NCI-H146 treated with DMSO at 0.1 percent for 48 hours (cell line): ENCODE measurements around the gene ZNF614.
"Not testable (repeated sequence)": the region's sequence is repeated elsewhere in the genome, so short reads cannot be mapped to it uniquely, and the experiment has no call there.

Source experiments
- DNase-seq: peaks from one replicate; lab custom pipeline; 2025; ENCODE audit not compliant: unreplicated experiment; lab: John Stamatoyannopoulos, UW

Gene ZNF614

DNA sequence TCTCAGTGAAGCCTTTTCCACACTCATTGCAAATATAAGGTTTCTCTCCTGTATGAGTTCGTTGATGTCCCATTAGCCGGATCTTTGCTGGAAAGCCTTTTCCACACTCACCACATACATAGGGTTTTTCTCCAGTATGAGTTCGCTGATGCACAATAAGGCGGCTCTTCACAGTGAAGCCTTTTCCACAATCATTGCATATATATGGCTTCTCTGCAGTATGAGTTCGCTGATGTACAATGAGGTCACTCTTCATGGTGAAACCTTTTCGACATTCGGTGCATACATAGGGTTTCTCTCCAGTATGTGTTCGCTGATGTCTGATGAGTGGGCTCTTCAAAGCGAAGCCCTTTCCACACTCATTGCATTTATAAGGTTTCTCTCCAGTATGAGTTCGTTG, 34.8 kb downstream of the ZNF614 start:
- no peak for DNase-seq

DNA sequence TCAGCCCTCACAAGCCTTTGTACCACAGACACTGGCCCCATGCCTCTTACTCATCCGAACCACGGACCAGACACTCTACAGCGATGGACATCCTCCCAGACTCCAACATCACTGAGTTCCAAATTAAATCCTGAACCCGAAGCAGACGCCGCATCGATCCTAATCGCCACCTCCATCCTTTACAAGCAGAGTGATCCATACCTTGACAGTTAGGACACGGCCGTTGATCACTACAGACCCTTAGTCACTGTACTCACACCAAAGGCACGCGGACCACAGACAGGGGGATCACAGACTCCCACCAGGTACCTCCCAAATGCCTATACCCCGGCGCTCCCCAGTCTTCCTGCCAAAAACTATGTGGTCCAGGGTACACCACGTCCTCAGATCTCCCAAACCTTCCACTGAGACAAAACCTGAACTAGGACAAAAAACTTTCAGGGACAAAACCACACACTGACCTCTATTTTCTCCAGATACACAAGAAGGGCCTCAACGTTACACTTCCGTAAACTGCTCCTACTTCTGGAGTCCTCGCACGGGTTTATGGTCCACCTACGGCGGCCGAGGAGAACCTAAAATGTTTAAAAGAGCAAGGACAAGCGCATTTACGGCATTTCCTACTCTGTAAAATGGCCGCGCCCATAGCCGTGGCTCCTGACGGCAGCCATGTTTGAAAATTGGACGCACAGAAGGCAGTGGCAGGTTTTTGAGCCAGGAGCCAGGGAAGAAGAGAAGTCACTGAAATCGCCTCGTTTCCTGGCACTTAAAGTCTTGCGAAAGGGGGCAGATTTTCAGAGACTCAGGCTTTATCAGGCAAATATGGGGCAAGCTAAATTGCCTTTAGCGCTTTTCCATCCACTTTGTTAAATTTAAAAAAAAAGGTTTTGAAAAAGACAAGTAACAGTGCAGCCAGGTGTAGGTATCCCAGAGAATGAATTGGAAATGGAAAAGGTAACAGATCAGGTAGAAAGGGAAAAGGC, 41.6 kb downstream of the ZNF614 start, which contains the start of gene ZNF350:
Gene ZNF350, minus strand, starts transcription at position 532 of the 983 bp plus-strand sequence. CDS start 12,480 bp downstream, outside the sequence.
- peak; percentile 87 for DNase-seq

DNA sequence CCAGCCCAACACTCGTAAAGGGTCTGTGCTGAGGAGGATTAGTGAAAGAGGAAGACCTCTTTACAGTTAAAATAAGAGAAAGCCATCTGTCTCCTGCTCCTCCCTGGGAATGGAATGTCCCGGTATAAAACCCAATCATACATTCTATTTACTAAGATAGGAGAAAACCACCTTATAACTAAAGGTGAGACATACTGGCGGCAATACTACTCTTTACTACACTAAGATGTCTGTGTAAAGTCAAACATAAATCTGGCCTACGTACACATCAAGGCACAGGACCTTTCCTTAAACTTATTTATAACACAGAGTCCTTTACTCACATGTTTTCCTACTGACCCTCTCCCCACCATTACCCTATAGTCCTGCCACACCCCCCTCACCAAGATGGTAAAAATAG, 44.8 kb downstream of the ZNF614 start:
- DNase-seq: no peak

DNA sequence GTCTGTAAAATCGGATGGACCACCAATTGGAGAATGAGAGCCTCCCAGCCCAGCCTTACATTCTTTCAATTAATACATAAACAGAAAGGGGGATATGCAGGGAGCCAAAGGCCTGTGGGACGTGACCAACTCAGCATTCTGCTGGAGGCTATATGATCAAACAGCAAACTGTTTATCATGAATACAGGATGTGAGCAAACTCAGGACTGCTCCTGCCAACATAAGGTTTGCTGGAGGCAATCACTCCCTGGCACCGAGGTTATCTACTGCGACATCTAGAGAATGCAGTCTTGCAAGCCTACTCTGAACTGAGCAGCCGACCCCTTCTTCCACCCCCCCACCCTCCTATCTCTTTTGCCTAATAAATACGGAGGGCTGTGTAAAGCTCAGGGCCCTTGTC, 47.3 kb downstream of the ZNF614 start:
- not testable (repeated sequence) for DNase-seq

DNA sequence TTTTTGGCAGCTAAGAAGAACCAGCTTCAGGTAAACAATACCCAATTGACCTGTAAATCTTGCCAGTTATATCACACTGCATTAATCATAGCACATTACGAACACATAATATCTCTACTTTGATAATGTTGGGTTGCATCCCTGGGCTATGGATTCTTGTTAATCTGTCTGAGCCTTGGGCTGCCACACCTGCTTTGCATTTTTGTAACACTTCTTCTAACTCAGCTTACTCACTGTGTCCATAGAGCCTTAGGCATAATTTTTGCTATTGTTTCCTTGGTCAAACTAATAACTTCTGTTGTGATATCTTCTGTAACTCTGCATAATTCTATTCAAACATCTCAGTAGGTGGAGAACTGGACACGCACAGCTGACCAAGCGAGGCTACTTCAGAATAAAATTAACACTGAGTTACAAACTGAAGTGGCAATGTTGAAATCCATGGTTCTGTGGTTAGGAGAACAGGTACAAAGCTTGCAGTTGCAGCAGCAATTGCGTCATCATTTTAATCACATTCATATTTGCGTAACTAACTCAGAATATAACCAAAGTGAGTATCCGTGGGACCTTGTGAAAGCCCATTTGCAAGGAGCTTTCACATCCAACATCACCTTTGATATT, 48.0 kb downstream of the ZNF614 start:
- no peak for DNase-seq

DNA sequence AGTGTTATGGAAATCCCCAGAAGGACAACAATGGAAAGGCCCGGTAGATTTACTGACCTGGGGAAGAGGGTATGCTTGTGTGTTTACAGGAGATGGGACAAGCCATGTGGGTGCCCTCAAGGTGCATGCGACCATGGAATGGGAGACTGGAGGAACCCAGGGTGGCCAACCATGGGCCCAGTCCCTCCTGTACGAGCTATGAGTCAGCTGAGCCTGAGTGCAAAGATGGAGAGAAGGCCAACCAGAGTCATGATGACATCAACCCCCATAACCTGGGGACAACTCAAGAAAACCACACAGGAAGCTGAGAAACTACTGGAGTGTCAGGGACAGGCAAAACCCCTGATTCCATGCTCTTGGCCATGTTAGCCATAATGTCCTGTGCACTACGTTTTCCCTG, 49.3 kb downstream of the ZNF614 start:
- no peak for DNase-seq

DNA sequence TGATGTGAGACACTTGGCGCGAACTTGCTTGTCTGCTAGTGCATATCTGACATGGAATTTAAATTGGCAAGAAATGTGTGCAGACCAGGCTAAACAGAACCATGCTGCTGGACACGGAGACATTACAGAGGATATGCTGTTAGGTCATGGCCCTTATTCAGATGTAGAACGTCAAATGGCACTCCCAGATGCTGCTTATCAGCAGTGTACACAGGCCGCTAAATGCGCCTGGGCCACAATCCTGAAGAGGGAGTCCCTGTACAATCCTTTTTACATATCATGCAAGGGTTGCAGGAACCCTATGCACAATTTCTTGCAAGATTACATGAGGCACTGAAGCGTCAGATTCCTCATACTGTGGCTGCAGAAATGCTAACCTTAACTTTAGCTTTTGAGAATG, 50.8 kb downstream of the ZNF614 start:
- DNase-seq: no peak

DNA sequence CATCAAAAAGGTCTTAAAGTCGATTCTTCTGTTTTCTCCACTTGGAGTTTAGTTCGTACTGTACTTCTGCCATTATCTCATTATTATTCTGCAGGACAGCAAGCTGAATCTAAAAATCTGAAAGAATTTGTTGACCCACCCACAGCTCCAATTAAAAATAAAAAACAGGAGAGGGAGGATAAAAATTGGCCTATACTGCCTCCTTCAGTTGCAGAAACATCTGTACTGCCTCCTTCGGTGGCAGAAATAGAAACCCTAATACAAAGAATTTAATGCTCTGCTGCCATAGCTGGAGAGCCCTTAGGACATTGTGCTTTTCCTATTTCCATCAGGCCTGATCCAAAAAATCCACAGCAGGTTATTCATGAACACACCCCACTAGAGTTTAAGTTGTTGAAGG, 51.3 kb downstream of the ZNF614 start:
- no peak for DNase-seq

DNA sequence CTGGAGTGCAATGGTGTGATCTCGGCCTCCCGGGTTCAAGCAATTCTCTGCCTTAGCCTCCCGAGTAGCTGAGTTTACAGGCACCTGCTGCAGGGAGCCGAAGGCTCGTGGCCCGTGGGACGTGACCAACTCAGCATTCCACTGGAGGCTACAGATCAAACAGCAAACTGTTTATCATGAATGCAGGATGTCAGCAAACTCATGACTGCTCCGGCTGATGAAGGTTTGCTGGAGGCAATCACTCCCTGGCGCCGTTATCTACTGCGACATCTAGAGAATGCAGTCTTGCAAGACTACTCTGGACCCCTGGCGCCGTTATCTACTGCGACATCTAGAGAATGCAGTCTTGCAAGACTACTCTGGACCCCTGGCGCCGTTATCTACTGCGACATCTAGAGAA, 52.4 kb downstream of the ZNF614 start:
- not testable (repeated sequence) for DNase-seq

DNA sequence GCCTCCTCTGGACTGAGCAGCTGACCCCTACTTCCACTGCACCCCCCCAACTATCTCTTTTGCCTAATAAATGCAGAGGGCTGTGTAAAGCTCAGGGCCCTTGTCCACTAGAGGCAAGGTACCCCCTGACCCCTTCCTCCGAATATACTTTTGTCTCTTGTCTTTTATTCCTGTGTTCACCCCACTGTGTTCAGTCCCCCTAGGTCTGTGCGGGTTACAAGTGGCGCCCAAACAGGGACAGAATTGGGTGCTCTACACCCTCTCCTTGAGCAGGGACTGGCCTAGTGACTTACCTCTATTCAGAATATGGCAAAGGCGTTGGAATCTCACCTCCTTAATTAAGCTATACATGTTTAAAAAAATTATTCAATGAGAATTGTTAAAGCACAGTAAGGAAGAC, 56.6 kb downstream of the ZNF614 start:
- DNase-seq: no peak

DNA sequence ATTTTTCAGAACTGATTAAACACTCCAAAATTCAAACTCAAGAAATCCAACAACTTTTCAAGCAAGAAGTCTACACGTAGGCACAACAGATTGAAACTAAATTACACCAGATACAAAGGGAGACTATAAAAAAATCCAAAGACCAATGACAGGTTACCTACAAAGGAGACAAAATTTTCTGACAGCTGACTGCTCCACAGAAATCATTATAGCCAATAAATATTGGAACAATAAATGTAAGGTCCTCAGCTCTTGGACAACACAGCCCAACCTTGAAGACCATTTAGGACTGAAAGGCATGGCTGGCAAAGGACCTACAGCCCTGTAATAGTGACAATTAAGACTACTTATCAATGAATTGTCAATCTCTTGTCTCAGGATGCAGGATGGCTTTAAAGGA, 57.5 kb downstream of the ZNF614 start:
- DNase-seq: no peak

DNA sequence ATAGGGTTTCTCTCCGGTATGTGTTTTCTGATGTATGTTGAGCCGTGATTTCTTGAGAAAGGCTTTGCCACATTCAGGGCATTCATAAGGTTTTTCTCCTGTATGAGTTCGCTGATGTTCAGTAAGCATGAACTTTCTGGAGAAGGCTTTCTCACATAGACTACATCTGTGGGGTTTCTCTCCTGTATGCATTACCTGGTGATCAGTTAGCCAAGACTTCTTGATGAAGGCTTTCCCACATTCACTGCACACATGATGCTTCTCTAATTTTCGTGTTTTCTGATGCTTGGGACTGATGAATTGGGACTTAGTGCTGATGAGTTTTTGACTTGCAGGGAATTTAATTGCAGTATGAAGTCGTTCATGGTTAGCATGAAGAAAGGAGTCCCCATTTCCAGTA, 62.6 kb downstream of the ZNF614 start:
- DNase-seq: no peak
